ENCODE measurements around the gene CPNE6.

CPNE6 gene

GRCh38 chr14:24076302-24076601 lies 4.9 kb downstream of the CPNE6 start:
- no peaks in the 10 kb centered on the region for H3K9me3 Mint-ChIP-seq
- H3K27me3 Mint-ChIP-seq (ENCODE audit: low read depth): peaks cover 23% of the 10 kb centered on the region
- H3K27ac Mint-ChIP-seq: no peak overlapping the region
- H3K36me3 Mint-ChIP-seq (ENCODE audit: low read depth): no peaks in the 10 kb centered on the region
- peaks cover 17% of the 10 kb centered on the region for H3K4me1 Mint-ChIP-seq
- H3K4me3 Mint-ChIP-seq: no peak overlapping the region
- TF ChIP-seq CTCF (IDR thresholded peaks at IDR 0.05; ENCODE audit: unreplicated experiment in 3 of 3): no peak

GRCh38 chr14:24077086-24077485 lies 5.7 kb downstream of the CPNE6 start:
- H3K4me1 Mint-ChIP-seq: peaks cover 21% of the 10 kb centered on the region
- H3K36me3 Mint-ChIP-seq (ENCODE audit: low read depth): no peaks in the 10 kb centered on the region
- no peak overlapping the region for H3K27ac Mint-ChIP-seq
- no peak overlapping the region for H3K4me3 Mint-ChIP-seq
- H3K27me3 Mint-ChIP-seq (ENCODE audit: low read depth): peaks cover 27% of the 10 kb centered on the region
- no peak for TF ChIP-seq CTCF (IDR thresholded peaks at IDR 0.05; ENCODE audit: unreplicated experiment in 3 of 3)
- H3K9me3 Mint-ChIP-seq: no peaks in the 10 kb centered on the region

GRCh38 chr14:24078146-24078545 lies 6.8 kb downstream of the CPNE6 start:
- Mint-ChIP-seq H3K27ac (no peak overlapping the region), H3K9me3 (no peaks in the 10 kb centered on the region), H3K4me3 (no peak overlapping the region), H3K4me1 (peaks cover 23% of the 10 kb centered on the region), H3K27me3 (ENCODE audit: low read depth) (peaks cover 37% of the 10 kb centered on the region), H3K36me3 (ENCODE audit: low read depth) (no peaks in the 10 kb centered on the region)
- no peak for TF ChIP-seq CTCF (IDR thresholded peaks at IDR 0.05; ENCODE audit: unreplicated experiment in 3 of 3)

- TF ChIP-seq CTCF (IDR thresholded peaks at IDR 0.05; ENCODE audit: unreplicated experiment in 3 of 3): no peak
- Mint-ChIP-seq H3K9me3 (no peaks in the 10 kb centered on the region), H3K4me1 (peaks cover 23% of the 10 kb centered on the region), H3K36me3 (ENCODE audit: low read depth) (no peaks in the 10 kb centered on the region), H3K4me3 (peak overlapping the region; percentile 77 to 79 (median 78)), H3K27ac (no peak overlapping the region), H3K27me3 (ENCODE audit: low read depth) (peaks cover 49% of the 10 kb centered on the region)
Measured at GRCh38 chr14:24079491-24080141, 8.3 kb downstream of the CPNE6 start.

- no peaks in the 10 kb centered on the region for H3K9me3 Mint-ChIP-seq
- H3K27ac Mint-ChIP-seq: no peak overlapping the region
- H3K4me3 Mint-ChIP-seq: peak overlapping the region; percentile 77 to 79 (median 78)
- H3K27me3 Mint-ChIP-seq (ENCODE audit: low read depth): peaks cover 55% of the 10 kb centered on the region
- H3K4me1 Mint-ChIP-seq: peaks cover 23% of the 10 kb centered on the region
- no peak for TF ChIP-seq CTCF (IDR thresholded peaks at IDR 0.05; ENCODE audit: unreplicated experiment in 3 of 3)
- no peaks in the 10 kb centered on the region for H3K36me3 Mint-ChIP-seq (ENCODE audit: low read depth)
Measured at GRCh38 chr14:24080142-24080530, 8.8 kb downstream of the CPNE6 start.

Data from nephron (organoid).